GM23338 (cell line): ENCODE measurements around the gene FTL. TPM values are rescaled to one million over a fixed set of nuclear protein-coding genes. Genes with fewer than 3 reads are reported as not detected.

Experiments used
- ATAC-seq: fragments of 200-7000 bp; cut with Tn5 transposase; 3 replicates; pipeline ENCODE4 v1.9.1; 2020
- DNase-seq: peaks from one replicate; pipeline ENCODE4 v3.0.0-alpha.2; 2015; ENCODE audit warnings: low spot score
- H2AFZ ChIP-seq: fragments of 200-600 bp; sonication (generic); 2 replicates; pipeline ENCODE4 v1.8.0; 2016; ENCODE audit warnings: antibody characterized with exemption, mild to moderate bottlenecking, moderate library complexity
- H3F3A ChIP-seq: fragments of 200-600 bp; sonication (generic); replicated peaks from 2 replicates; pipeline ENCODE4 v1.8.0; 2017; ENCODE audit warnings: antibody characterized with exemption, mixed run types, low read depth
- H3K27ac ChIP-seq: fragments of 200-600 bp; sonication (generic); 2 replicates; pipeline ENCODE4 v1.6.1; 2016; ENCODE audit warnings: low read depth
- H3K27me3 ChIP-seq: fragments of 200-600 bp; sonication (generic); 2 replicates; pipeline ENCODE4 v1.8.0; 2016; ENCODE audit warnings: mild to moderate bottlenecking, mixed run types, moderate library complexity; ENCODE audit not compliant: insufficient read depth
- H3K36me3 ChIP-seq: fragments of 200-600 bp; sonication (generic); 2 replicates; pipeline ENCODE4 v1.8.0; 2016; ENCODE audit warnings: mild to moderate bottlenecking; ENCODE audit not compliant: insufficient read depth
- H3K4me1 ChIP-seq: fragments of 200-600 bp; sonication (generic); 2 replicates; pipeline ENCODE4 v1.8.0; 2016; ENCODE audit warnings: mild to moderate bottlenecking, moderate library complexity; ENCODE audit not compliant: insufficient read depth
- H3K4me2 ChIP-seq: fragments of 200-600 bp; sonication (generic); 2 replicates; pipeline ENCODE4 v1.7.1; 2017; ENCODE audit warnings: mixed run types
- H3K4me3 ChIP-seq: fragments of 200-600 bp; sonication (generic); 2 replicates; pipeline ENCODE4 v1.6.1; 2016; ENCODE audit warnings: mixed run types
- H3K79me2 ChIP-seq: fragments of 200-600 bp; sonication (generic); replicated peaks from 2 replicates; pipeline ENCODE4 v1.8.0; 2017; ENCODE audit warnings: mild to moderate bottlenecking; ENCODE audit not compliant: insufficient read depth
- H3K9me2 ChIP-seq: fragments of 200-600 bp; sonication (generic); 2 replicates; pipeline ENCODE4 v1.8.0; 2017; ENCODE audit not compliant: insufficient read depth
- H4K20me1 ChIP-seq: fragments of 200-600 bp; sonication (generic); replicated peaks from 2 replicates; pipeline ENCODE4 v1.8.0; 2017; ENCODE audit warnings: mild to moderate bottlenecking; ENCODE audit not compliant: insufficient read depth
- H3K27ac Mint-ChIP-seq: 2 replicates; pipeline ENCODE4 v1.8.0; 2020; ENCODE audit warnings: inconsistent platforms, mild to moderate bottlenecking, moderate library complexity, mixed read lengths
- H3K27me3 Mint-ChIP-seq: 3 replicates; pipeline ENCODE4 v1.8.0; 2022; ENCODE audit warnings: low read depth, mild to moderate bottlenecking, moderate library complexity, mixed read lengths, inconsistent platforms; ENCODE audit not compliant: insufficient read depth, poor library complexity
- H3K36me3 Mint-ChIP-seq: 3 replicates; pipeline ENCODE4 v1.8.0; 2021; ENCODE audit warnings: low read depth, mild to moderate bottlenecking, inconsistent platforms, moderate library complexity, mixed read lengths
- H3K4me1 Mint-ChIP-seq: 3 replicates; pipeline ENCODE4 v1.8.0; 2020; ENCODE audit warnings: mild to moderate bottlenecking, inconsistent platforms, mixed read lengths
- H3K4me3 Mint-ChIP-seq: 3 replicates; pipeline ENCODE4 v1.8.0; 2021; ENCODE audit warnings: moderate library complexity, mild to moderate bottlenecking, inconsistent platforms, mixed read lengths
- H3K9me3 Mint-ChIP-seq: 3 replicates; pipeline ENCODE4 v1.8.0; 2020; ENCODE audit warnings: moderate library complexity, mild to moderate bottlenecking, inconsistent platforms, mixed read lengths
- CREB1 ChIP-seq: fragments of 250-450 bp; sonication (Bioruptor Pico); IDR thresholded peaks from 2 replicates; pipeline ENCODE4 v1.5.0; 2020; ENCODE audit warnings: low read depth, mild to moderate bottlenecking, moderate library complexity
- EZH2 ChIP-seq: fragments of 200-600 bp; sonication (generic); IDR thresholded peaks from one replicate; pipeline ENCODE4 v1.8.0; 2017; ENCODE audit warnings: antibody characterized with exemption, mild to moderate bottlenecking, low read depth; ENCODE audit not compliant: unreplicated experiment
- JUNB ChIP-seq: IDR thresholded peaks from one replicate; pipeline ENCODE4 v1.6.1; 2016; ENCODE audit warnings: antibody characterized with exemption; ENCODE audit not compliant: unreplicated experiment
- NANOG ChIP-seq: IDR thresholded peaks from 2 replicates; pipeline ENCODE4 v1.6.1; 2016; ENCODE audit warnings: antibody characterized with exemption, borderline replicate concordance
- STAT1 ChIP-seq: IDR thresholded peaks from one replicate; pipeline ENCODE4 v1.6.1; 2016; ENCODE audit warnings: antibody characterized with exemption; ENCODE audit not compliant: unreplicated experiment
- polyA plus RNA-seq: library from polyadenylated mRNA; unstranded; fragments of >200 nt; fragmentation: Nextera tagmentation; extraction: Ambion mirVana; gene quantifications from 2 replicates; pipeline ENCODE4 v1.2.1, GENCODE V29; 2016
- total RNA-seq: library from RNA; depleted of rRNA; stranded (reverse); fragments of >200 nt; shearing (Covaris generic); gene quantifications from 2 replicates; pipeline ENCODE4 v1.2.3, GENCODE V29; 2014
- TF ChIP-seq, protein P1 (sequence below): fragments of 250-450 bp; sonication (Bioruptor Pico); IDR thresholded peaks from 2 replicates; pipeline ENCODE4 v1.5.0; 2020; ENCODE audit warnings: mild to moderate bottlenecking, moderate library complexity
- TF ChIP-seq, protein P2 (sequence below): IDR thresholded peaks from 2 replicates; pipeline ENCODE4 v1.6.1; 2016; ENCODE audit warnings: antibody characterized with exemption
- TF ChIP-seq, protein P3 (sequence below): IDR thresholded peaks from one replicate; pipeline ENCODE4 v1.6.1; 2018; ENCODE audit warnings: antibody characterized with exemption; ENCODE audit not compliant: unreplicated experiment

Gene FTL
- total and polyA plus RNA-seq, 2 experiments from 2014 or later = 2,064 to 5,436 TPM

DNA sequence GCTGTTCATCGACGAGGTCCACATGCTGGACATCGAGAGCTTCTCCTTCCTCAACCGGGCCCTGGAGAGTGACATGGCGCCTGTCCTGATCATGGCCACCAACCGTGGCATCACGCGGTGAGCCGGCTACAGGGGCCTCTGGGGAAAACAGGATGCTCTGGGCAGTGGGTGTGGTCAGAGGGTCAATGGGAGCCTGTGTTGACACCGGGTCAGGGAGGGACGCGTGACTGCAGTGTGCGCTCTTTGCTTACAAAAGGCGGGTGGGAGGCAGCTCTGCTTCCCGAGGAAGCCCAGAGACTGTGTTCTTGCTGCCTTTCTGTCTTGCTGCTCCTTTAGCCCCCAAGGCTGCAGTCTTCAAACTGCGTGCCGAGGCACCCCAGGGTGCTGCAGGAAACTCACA is 46.1 kb downstream of the FTL start (continued):
- TF ChIP-seq, protein P1, sequence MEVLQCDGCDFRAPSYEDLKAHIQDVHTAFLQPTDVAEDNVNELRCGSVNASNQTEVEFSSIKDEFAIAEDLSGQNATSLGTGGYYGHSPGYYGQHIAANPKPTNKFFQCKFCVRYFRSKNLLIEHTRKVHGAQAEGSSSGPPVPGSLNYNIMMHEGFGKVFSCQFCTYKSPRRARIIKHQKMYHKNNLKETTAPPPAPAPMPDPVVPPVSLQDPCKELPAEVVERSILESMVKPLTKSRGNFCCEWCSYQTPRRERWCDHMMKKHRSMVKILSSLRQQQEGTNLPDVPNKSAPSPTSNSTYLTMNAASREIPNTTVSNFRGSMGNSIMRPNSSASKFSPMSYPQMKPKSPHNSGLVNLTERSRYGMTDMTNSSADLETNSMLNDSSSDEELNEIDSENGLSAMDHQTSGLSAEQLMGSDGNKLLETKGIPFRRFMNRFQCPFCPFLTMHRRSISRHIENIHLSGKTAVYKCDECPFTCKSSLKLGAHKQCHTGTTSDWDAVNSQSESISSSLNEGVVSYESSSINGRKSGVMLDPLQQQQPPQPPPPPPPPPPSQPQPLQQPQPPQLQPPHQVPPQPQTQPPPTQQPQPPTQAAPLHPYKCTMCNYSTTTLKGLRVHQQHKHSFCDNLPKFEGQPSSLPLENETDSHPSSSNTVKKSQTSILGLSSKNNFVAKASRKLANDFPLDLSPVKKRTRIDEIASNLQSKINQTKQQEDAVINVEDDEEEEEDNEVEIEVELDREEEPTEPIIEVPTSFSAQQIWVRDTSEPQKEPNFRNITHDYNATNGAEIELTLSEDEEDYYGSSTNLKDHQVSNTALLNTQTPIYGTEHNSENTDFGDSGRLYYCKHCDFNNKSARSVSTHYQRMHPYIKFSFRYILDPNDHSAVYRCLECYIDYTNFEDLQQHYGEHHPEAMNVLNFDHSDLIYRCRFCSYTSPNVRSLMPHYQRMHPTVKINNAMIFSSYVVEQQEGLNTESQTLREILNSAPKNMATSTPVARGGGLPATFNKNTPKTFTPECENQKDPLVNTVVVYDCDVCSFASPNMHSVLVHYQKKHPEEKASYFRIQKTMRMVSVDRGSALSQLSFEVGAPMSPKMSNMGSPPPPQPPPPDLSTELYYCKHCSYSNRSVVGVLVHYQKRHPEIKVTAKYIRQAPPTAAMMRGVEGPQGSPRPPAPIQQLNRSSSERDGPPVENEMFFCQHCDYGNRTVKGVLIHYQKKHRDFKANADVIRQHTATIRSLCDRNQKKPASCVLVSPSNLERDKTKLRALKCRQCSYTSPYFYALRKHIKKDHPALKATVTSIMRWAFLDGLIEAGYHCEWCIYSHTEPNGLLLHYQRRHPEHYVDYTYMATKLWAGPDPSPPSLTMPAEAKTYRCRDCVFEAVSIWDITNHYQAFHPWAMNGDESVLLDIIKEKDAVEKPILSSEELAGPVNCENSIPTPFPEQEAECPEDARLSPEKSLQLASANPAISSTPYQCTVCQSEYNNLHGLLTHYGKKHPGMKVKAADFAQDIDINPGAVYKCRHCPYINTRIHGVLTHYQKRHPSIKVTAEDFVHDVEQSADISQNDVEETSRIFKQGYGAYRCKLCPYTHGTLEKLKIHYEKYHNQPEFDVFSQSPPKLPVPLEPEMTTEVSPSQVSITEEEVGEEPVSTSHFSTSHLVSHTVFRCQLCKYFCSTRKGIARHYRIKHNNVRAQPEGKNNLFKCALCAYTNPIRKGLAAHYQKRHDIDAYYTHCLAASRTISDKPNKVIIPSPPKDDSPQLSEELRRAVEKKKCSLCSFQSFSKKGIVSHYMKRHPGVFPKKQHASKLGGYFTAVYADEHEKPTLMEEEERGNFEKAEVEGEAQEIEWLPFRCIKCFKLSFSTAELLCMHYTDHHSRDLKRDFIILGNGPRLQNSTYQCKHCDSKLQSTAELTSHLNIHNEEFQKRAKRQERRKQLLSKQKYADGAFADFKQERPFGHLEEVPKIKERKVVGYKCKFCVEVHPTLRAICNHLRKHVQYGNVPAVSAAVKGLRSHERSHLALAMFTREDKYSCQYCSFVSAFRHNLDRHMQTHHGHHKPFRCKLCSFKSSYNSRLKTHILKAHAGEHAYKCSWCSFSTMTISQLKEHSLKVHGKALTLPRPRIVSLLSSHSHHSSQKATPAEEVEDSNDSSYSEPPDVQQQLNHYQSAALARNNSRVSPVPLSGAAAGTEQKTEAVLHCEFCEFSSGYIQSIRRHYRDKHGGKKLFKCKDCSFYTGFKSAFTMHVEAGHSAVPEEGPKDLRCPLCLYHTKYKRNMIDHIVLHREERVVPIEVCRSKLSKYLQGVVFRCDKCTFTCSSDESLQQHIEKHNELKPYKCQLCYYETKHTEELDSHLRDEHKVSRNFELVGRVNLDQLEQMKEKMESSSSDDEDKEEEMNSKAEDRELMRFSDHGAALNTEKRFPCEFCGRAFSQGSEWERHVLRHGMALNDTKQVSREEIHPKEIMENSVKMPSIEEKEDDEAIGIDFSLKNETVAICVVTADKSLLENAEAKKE = no peak

DNA sequence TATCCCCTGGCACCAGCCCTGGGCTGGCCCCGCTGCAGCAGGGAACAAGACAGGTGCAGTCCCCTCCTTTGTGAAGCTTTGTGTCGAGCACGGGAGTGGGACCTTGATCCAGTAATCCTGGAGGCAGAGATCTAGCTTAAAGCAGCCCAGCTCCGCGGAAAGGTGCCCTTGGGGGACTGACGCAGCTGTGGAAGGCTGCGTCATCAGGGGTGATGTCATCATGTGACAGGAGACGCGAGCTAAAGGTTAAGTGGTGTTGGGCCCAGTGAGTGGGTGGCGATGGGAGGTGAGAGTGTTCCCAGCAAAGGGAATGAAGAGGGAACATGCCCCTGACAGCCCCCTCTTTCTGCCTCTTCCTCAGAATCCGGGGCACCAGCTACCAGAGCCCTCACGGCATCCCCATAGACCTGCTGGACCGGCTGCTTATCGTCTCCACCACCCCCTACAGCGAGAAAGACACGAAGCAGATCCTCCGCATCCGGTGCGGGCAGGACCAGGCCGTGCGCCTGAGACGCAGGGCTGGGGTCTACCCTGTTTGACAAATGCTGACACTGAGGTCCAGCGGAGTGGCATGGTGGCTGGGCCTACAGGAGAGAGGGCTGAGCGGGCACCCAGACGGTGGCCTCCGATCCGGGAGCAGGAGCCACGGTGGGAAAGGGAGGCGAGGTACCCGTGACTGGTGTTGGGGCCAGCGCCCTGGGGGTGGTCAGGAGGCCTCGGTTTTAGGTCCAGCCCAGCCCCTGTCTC is 49.2 kb downstream of the FTL start:
- H3K4me1 ChIP-seq = peaks cover 4% of the 10 kb centered on the region; the same call in 1 of the 2 replicates
- no peak overlapping the region for H2AFZ ChIP-seq
- 0 out of 2 replicates have a peak, but pooled peaks cover 3% of the 10 kb centered on the region for H3F3A ChIP-seq
- H3K4me2 ChIP-seq = no peak overlapping the region
- H3K36me3 ChIP-seq = no peaks in the 10 kb centered on the region
- H3K9me3 Mint-ChIP-seq = peaks cover 3% of the 10 kb centered on the region; the same call in 1 of the 3 replicates
- peaks cover 22% of the 10 kb centered on the region for H3K27me3 Mint-ChIP-seq
- no peak overlapping the region for H3K27ac ChIP-seq
- peaks cover 9% of the 10 kb centered on the region for H3K4me1 Mint-ChIP-seq
- no peak overlapping the region for H3K27ac Mint-ChIP-seq
- no peaks in the 10 kb centered on the region for H3K79me2 ChIP-seq
- DNase-seq (no peak), ATAC-seq (no peak)
- H4K20me1 ChIP-seq = no peaks in the 10 kb centered on the region; the same call in 1 of the 2 replicates
- peaks cover 13% of the 10 kb centered on the region for H3K27me3 ChIP-seq
- H3K4me3 Mint-ChIP-seq = no peak overlapping the region
- H3K9me2 ChIP-seq = no peaks in the 10 kb centered on the region
- no peak overlapping the region for H3K4me3 ChIP-seq
- H3K36me3 Mint-ChIP-seq = peaks cover 52% of the 10 kb centered on the region
- TF ChIP-seq NANOG (no peak), EZH2 (no peak), JUNB (no peak), CREB1 (CRISPR knock-in tag) (no peak), STAT1 (no peak)
- TF ChIP-seq, protein P2, sequence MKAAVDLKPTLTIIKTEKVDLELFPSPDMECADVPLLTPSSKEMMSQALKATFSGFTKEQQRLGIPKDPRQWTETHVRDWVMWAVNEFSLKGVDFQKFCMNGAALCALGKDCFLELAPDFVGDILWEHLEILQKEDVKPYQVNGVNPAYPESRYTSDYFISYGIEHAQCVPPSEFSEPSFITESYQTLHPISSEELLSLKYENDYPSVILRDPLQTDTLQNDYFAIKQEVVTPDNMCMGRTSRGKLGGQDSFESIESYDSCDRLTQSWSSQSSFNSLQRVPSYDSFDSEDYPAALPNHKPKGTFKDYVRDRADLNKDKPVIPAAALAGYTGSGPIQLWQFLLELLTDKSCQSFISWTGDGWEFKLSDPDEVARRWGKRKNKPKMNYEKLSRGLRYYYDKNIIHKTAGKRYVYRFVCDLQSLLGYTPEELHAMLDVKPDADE = no peak
- TF ChIP-seq, protein P3, sequence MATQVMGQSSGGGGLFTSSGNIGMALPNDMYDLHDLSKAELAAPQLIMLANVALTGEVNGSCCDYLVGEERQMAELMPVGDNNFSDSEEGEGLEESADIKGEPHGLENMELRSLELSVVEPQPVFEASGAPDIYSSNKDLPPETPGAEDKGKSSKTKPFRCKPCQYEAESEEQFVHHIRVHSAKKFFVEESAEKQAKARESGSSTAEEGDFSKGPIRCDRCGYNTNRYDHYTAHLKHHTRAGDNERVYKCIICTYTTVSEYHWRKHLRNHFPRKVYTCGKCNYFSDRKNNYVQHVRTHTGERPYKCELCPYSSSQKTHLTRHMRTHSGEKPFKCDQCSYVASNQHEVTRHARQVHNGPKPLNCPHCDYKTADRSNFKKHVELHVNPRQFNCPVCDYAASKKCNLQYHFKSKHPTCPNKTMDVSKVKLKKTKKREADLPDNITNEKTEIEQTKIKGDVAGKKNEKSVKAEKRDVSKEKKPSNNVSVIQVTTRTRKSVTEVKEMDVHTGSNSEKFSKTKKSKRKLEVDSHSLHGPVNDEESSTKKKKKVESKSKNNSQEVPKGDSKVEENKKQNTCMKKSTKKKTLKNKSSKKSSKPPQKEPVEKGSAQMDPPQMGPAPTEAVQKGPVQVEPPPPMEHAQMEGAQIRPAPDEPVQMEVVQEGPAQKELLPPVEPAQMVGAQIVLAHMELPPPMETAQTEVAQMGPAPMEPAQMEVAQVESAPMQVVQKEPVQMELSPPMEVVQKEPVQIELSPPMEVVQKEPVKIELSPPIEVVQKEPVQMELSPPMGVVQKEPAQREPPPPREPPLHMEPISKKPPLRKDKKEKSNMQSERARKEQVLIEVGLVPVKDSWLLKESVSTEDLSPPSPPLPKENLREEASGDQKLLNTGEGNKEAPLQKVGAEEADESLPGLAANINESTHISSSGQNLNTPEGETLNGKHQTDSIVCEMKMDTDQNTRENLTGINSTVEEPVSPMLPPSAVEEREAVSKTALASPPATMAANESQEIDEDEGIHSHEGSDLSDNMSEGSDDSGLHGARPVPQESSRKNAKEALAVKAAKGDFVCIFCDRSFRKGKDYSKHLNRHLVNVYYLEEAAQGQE = no peak
